HCT116 (cell line): ENCODE results near the gene SLC25A28. TPM values are rescaled to one million over a fixed set of nuclear protein-coding genes. Genes with fewer than 3 reads are reported as not detected.
A peak's percentile ranks its signal among the peaks of the same experiment; 100 is the strongest.

ENCODE experiments used
- ATAC-seq: fragments of 200-7000 bp; cut with Tn5 transposase; 2 replicates; pipeline ENCODE4 v1.9.1; 2020; ENCODE audit warnings: mild to moderate bottlenecking, moderate library complexity
- BruUV-seq: library from RNA; stranded (reverse); fragments of 400-500 nt; replicated peaks from 2 replicates; lab custom pipeline; 2021; lab: Mats Ljungman, UMichigan
- CTCF ChIA-PET: fragments of 300-600 bp; sonication (Branson Sonifier 250); formaldehyde crosslinking; loops from one replicate; lab custom pipeline; 2021; ENCODE audit warnings: antibody characterized with exemption; lab: Charles Lee
- POLR2A ChIA-PET: fragments of 300-600, 350-600 bp; sonication (Branson Sonifier 250); formaldehyde crosslinking; loops from one replicate; lab custom pipeline; 2021; ENCODE audit warnings: antibody characterized with exemption; lab: Charles Lee
- RAD21 ChIA-PET, 2 experiments: fragments of 300-600 bp; sonication (Branson Sonifier 250); formaldehyde crosslinking; loops; one replicate each; lab custom pipeline; 2023; ENCODE audit warnings: low total read pairs in 2 of 2; ENCODE audit not compliant: uncharacterized antibody in 2 of 2, unreplicated experiment in 2 of 2, low non-redundant PET in 1 of 2; lab: Charles Lee
- DNase-seq: peaks from one replicate; pipeline ENCODE4 v3.0.0-alpha.2; 2010; ENCODE audit warnings: low read depth, low spot score
- H2AFZ ChIP-seq: fragments of 200-600 bp; shearing (Covaris generic), sonication (generic); 2 replicates; pipeline ENCODE4 v1.6.1; 2017; ENCODE audit warnings: low read depth, mixed run types, mixed read lengths, antibody characterized with exemption, low read length; ENCODE audit not compliant: poor library complexity, severe bottlenecking
- H3K27ac ChIP-seq: 2 replicates; pipeline ENCODE4 v1.5.1; 2012; ENCODE audit warnings: low read depth, low read length
- H3K27me3 ChIP-seq: fragments of 200-600 bp; sonication (generic); 2 replicates; pipeline ENCODE4 v1.6.1; 2016; ENCODE audit warnings: mixed run types, low read length, mixed read lengths; ENCODE audit not compliant: insufficient read depth
- H3K36me3 ChIP-seq, 2 experiments: fragments of 200-500 bp in 1 of 2; fragments of 200-600 bp in 1 of 2; sonication (Bioruptor generic) in 1 of 2; sonication (generic) in 1 of 2; 2 replicates each; pipeline versions ENCODE4 v1.5.1 to v1.6.1; 2014 to 2016; ENCODE audit warnings: low read length in 2 of 2, inconsistent platforms in 1 of 2, mixed read lengths in 1 of 2, mixed run types in 1 of 2; ENCODE audit not compliant: insufficient read depth in 2 of 2, control insufficient read depth in 1 of 2
- H3K4me1 ChIP-seq, 2 experiments: fragments of 200-600 bp in 1 of 2; sonication (generic) in 1 of 2; 2 replicates each; pipeline versions ENCODE4 v1.5.1 to v1.6.1; 2012 to 2017; ENCODE audit warnings: low read length in 2 of 2, inconsistent platforms in 1 of 2, mild to moderate bottlenecking in 1 of 2, mixed read lengths in 1 of 2, mixed run types in 1 of 2, moderate library complexity in 1 of 2; ENCODE audit not compliant: insufficient read depth in 2 of 2, control insufficient read depth in 1 of 2
- H3K4me2 ChIP-seq: fragments of 200-600 bp; sonication (generic); 2 replicates; pipeline ENCODE4 v1.6.1; 2017; ENCODE audit warnings: mixed run types, low read length, mixed read lengths
- H3K4me3 ChIP-seq, 2 experiments: fragments of 200-600 bp in 1 of 2; sonication (generic) in 1 of 2; replicated peaks in 1 of 2; 2 replicates each; pipeline ENCODE4 v1.5.1; 2011 to 2016; ENCODE audit warnings: low read length in 2 of 2, control low read depth in 1 of 2, low read depth in 1 of 2, mild to moderate bottlenecking in 1 of 2, mixed read lengths in 1 of 2, mixed run types in 1 of 2
- H3K79me2 ChIP-seq: fragments of 200-600 bp; sonication (generic); 2 replicates; pipeline ENCODE4 v1.6.1; 2017; ENCODE audit warnings: mild to moderate bottlenecking, mixed run types, low read length, moderate library complexity, mixed read lengths; ENCODE audit not compliant: insufficient read depth
- H3K9ac ChIP-seq: fragments of 200-600 bp; sonication (generic); 2 replicates; pipeline ENCODE4 v1.6.1; 2016; ENCODE audit warnings: low read length, mixed read lengths
- H3K9me2 ChIP-seq: fragments of 200-600 bp; sonication (generic), shearing (Covaris generic); 2 replicates; pipeline ENCODE4 v1.6.1; 2017; ENCODE audit warnings: mixed run types, mild to moderate bottlenecking, moderate library complexity; ENCODE audit not compliant: insufficient read depth
- H3K9me3 ChIP-seq, 2 experiments: fragments of 200-500 bp in 1 of 2; fragments of 200-600 bp in 1 of 2; sonication (Bioruptor generic) in 1 of 2; sonication (generic) in 1 of 2; 2 replicates each; pipeline ENCODE4 v1.6.1; 2014 to 2017; ENCODE audit warnings: low read length in 2 of 2, mixed read lengths in 2 of 2, inconsistent platforms in 1 of 2, low read depth in 1 of 2, mild to moderate bottlenecking in 1 of 2, mixed run types in 1 of 2, moderate library complexity in 1 of 2; ENCODE audit not compliant: control insufficient read depth in 1 of 2, insufficient read depth in 1 of 2
- H4K20me1 ChIP-seq: fragments of 200-600 bp; sonication (generic), shearing (Covaris generic); 2 replicates; pipeline ENCODE4 v1.6.1; 2017; ENCODE audit warnings: mixed run types, mild to moderate bottlenecking, moderate library complexity; ENCODE audit not compliant: insufficient read depth
- CBX3 ChIP-seq: IDR thresholded peaks from 2 replicates; pipeline ENCODE4 v1.6.1; 2012; ENCODE audit warnings: low read depth
- CEBPB ChIP-seq: IDR thresholded peaks from 2 replicates; pipeline ENCODE4 v1.6.1; 2012; ENCODE audit warnings: low read depth
- ELF1 ChIP-seq: IDR thresholded peaks from 2 replicates; pipeline ENCODE4 v1.6.1; 2012; ENCODE audit warnings: low read depth, borderline replicate concordance
- EZH2 ChIP-seq: fragments of 200-600 bp; sonication (generic); IDR thresholded peaks from 2 replicates; pipeline ENCODE4 v1.6.1; 2017; ENCODE audit warnings: antibody characterized with exemption, mixed run types
- EZH2phosphoT487 ChIP-seq: fragments of 200-600 bp; IDR thresholded peaks from 2 replicates; pipeline ENCODE4 v1.6.1; 2018; ENCODE audit warnings: antibody characterized with exemption, borderline replicate concordance
- FOSL1 ChIP-seq: IDR thresholded peaks from 2 replicates; pipeline ENCODE4 v1.6.1; 2012; ENCODE audit warnings: low read depth
- POLR2A ChIP-seq: IDR thresholded peaks from 2 replicates; pipeline ENCODE4 v1.7.0; 2011; ENCODE audit warnings: borderline replicate concordance; ENCODE audit not compliant: insufficient read depth, insufficient read length; ENCODE audit errors: extremely low read depth
- POLR2AphosphoS5 ChIP-seq: IDR thresholded peaks from 2 replicates; pipeline ENCODE4 v1.6.1; 2011; ENCODE audit warnings: mild to moderate bottlenecking, low read depth, low read length, moderate library complexity
- RAD21 ChIP-seq: IDR thresholded peaks from 2 replicates; pipeline ENCODE4 v1.6.1; 2012; ENCODE audit warnings: low read depth, mild to moderate bottlenecking
- SIN3A ChIP-seq: IDR thresholded peaks from 2 replicates; pipeline ENCODE4 v1.6.1; 2012; ENCODE audit warnings: low read depth
- SP1 ChIP-seq: IDR thresholded peaks from 2 replicates; pipeline ENCODE4 v1.6.1; 2012; ENCODE audit warnings: low read depth
- TCF7L2 ChIP-seq: IDR thresholded peaks from 2 replicates; pipeline ENCODE4 v1.7.0; 2011; ENCODE audit warnings: borderline replicate concordance, inconsistent platforms; ENCODE audit not compliant: insufficient read depth, insufficient read length; ENCODE audit errors: extremely low read depth
- YY1 ChIP-seq: IDR thresholded peaks from 2 replicates; pipeline ENCODE4 v1.6.1; 2011; ENCODE audit warnings: low read length, low read depth, moderate library complexity, mild to moderate bottlenecking; ENCODE audit not compliant: insufficient replicate concordance; ENCODE audit errors: extremely low read depth
- ZFX ChIP-seq: fragments of 450-650 bp; IDR thresholded peaks from 2 replicates; pipeline ENCODE4 v1.6.1; 2017
- ZNF274 ChIP-seq: fragments of 200-500 bp; sonication (Bioruptor generic); IDR thresholded peaks from 2 replicates; pipeline ENCODE4 v1.6.1; 2014; ENCODE audit warnings: mild to moderate bottlenecking, low read depth, low read length, inconsistent platforms
- intact Hi-C: fragments of 100-400 bp; cut with micrococcal nuclease; formaldehyde crosslinking; loops from 2 replicates; pipeline ENCODE4 v1.10.0; 2022
- total RNA-seq: library from RNA; stranded (reverse); gene quantifications from one replicate; pipeline ENCODE4 v1.2.1, GENCODE V29; 2021; ENCODE audit not compliant: unreplicated experiment
- TF ChIP-seq, protein P1 (sequence below): IDR thresholded peaks from 2 replicates; pipeline ENCODE4 v1.6.1; 2012
- TF ChIP-seq, protein P2 (sequence below): IDR thresholded peaks from 2 replicates; pipeline ENCODE4 v1.6.1; 2012
- TF ChIP-seq, protein P3 (sequence below): IDR thresholded peaks from 2 replicates; pipeline ENCODE4 v1.6.1; 2012; ENCODE audit warnings: low read depth

SLC25A28 gene
- total RNA-seq, 1 experiment from 2014 or later = 59.5 TPM

DNA sequence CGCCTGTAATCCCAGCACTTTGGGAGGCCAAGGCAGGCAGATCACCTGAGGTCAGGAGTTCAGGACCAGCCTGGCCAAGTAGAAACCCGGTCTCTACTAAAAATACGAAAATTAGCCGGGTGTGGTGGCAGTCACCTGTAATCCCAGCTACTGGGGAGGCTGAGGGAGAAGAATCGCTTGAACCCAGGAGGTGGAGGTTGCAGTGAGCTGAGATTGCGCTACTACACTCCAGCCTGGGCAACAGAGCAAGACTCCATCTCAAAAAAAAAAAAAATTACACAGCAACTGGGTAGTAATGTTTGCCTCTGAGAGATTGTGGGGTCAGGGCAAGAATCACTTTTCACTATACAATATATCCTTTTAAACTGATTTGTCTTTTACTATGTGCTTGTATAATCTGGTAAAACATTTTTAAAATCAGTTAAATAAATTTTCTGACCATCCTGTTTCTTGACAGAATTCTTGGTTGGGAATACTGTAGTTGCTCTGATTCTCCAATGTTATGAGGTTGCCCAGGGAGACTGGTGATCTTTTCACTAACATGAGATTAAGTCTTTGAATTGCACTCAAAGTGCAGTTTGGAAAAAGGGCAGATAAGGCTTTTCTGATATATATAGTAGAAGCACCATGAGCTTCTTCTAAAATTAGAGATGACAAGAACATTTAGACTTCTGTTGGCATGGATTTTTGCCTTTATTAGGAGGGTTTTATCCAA is 40.6 kb upstream of the SLC25A28 start:
- TF ChIP-seq, protein P1, sequence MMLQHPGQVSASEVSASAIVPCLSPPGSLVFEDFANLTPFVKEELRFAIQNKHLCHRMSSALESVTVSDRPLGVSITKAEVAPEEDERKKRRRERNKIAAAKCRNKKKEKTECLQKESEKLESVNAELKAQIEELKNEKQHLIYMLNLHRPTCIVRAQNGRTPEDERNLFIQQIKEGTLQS = no peak
- TF ChIP-seq ZFX (no peak), RAD21 (no peak), TCF7L2 (no peak), ZNF274 (no peak), ELF1 (no peak), CEBPB (no peak), CBX3 (no peak), YY1 (no peak), EZH2 (no peak), SIN3A (no peak), POLR2A (no peak), EZH2phosphoT487 (no peak), POLR2AphosphoS5 (no peak), FOSL1 (no peak), SP1 (no peak)
- TF ChIP-seq, protein P2, sequence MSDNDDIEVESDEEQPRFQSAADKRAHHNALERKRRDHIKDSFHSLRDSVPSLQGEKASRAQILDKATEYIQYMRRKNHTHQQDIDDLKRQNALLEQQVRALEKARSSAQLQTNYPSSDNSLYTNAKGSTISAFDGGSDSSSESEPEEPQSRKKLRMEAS = no peak
- TF ChIP-seq, protein P3, sequence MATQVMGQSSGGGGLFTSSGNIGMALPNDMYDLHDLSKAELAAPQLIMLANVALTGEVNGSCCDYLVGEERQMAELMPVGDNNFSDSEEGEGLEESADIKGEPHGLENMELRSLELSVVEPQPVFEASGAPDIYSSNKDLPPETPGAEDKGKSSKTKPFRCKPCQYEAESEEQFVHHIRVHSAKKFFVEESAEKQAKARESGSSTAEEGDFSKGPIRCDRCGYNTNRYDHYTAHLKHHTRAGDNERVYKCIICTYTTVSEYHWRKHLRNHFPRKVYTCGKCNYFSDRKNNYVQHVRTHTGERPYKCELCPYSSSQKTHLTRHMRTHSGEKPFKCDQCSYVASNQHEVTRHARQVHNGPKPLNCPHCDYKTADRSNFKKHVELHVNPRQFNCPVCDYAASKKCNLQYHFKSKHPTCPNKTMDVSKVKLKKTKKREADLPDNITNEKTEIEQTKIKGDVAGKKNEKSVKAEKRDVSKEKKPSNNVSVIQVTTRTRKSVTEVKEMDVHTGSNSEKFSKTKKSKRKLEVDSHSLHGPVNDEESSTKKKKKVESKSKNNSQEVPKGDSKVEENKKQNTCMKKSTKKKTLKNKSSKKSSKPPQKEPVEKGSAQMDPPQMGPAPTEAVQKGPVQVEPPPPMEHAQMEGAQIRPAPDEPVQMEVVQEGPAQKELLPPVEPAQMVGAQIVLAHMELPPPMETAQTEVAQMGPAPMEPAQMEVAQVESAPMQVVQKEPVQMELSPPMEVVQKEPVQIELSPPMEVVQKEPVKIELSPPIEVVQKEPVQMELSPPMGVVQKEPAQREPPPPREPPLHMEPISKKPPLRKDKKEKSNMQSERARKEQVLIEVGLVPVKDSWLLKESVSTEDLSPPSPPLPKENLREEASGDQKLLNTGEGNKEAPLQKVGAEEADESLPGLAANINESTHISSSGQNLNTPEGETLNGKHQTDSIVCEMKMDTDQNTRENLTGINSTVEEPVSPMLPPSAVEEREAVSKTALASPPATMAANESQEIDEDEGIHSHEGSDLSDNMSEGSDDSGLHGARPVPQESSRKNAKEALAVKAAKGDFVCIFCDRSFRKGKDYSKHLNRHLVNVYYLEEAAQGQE = no peak
- Histone ChIP-seq H2AFZ (no peak overlapping the region), H3K27me3 (no peaks in the 10 kb centered on the region), H3K4me3 (peak overlapping the region in 1 of 2 experiments; percentile 92; a peak in 2 of 4 replicates), H4K20me1 (no peaks in the 10 kb centered on the region), H3K9me2 (no peaks in the 10 kb centered on the region), H3K36me3 (peaks cover 4 to 8% of the 10 kb centered on the region in 2 experiments; a peak in 3 of 4 replicates), H3K27ac (no peak overlapping the region), H3K4me2 (peak overlapping the region; percentile 89), H3K9me3 (no peaks in the 10 kb centered on the region), H3K4me1 (peaks cover 6 to 30% of the 10 kb centered on the region in 2 experiments; a peak in 3 of 4 replicates), H3K9ac (no peak overlapping the region), H3K79me2 (peaks cover 10% of the 10 kb centered on the region)
- intact Hi-C loops = no loop called here
- DNase-seq (no peak), ATAC-seq (no peak)
- ChIA-PET CTCF (no interaction called here), RAD21 (no interaction called here), POLR2A (no interaction called here)
- no TSS peak for BruUV-seq
